Lower leg skin (tissue), 4 donors: ENCODE measurements around the gene DKKL1. TPM values are rescaled to one million over a fixed set of nuclear protein-coding genes. Genes with fewer than 3 reads are reported as not detected.
A peak's percentile ranks its signal among the peaks of the same experiment; 100 is the strongest.

ENCODE experiments used
- DNase-seq, 2 donors: peaks; one replicate each; pipeline ENCODE4 v3.0.0-alpha.2; 2019; ENCODE audit warnings: low spot score in 2 of 2
- H3K4me3 ChIP-seq: fragments of 200-600 bp; sonication (generic); 2 replicates; pipeline ENCODE4 v1.5.1; 2017; ENCODE audit warnings: mild to moderate bottlenecking, low read depth; ENCODE audit not compliant: poor library complexity, severe bottlenecking
- CTCF ChIP-seq, 3 donors: fragments of 450-650 bp; IDR thresholded peaks; one replicate each; pipeline ENCODE4 v1.5.1; 2016; ENCODE audit warnings: antibody characterized with exemption in 3 of 3, mild to moderate bottlenecking in 3 of 3, moderate library complexity in 2 of 3
- POLR2A ChIP-seq, 2 donors: fragments of 450-650 bp; IDR thresholded peaks; one replicate each; pipeline ENCODE4 v1.6.1; 2016 to 2017; ENCODE audit warnings: antibody characterized with exemption in 2 of 2, mild to moderate bottlenecking in 1 of 2, moderate library complexity in 1 of 2
- WGBS, 2 donors: methylation state at CpG; one replicate each; pipeline ENCODE4 v1.1.5; 2018; 5-methylcytosine and 5-hydroxymethylcytosine counted together
- intact Hi-C: fragments of 100-400 bp; cut with DNase I; formaldehyde crosslinking; loops from one replicate; pipeline ENCODE4 v1.15.0; 2023; ENCODE audit warnings: low total_unique reads
- total RNA-seq, 4 donors: library from RNA; depleted of rRNA; stranded (reverse); fragments of >200 nt; gene quantifications; one replicate each; pipeline ENCODE4 v1.1.0, GENCODE V29; 2016

Gene DKKL1
- total RNA-seq, 4 donors from 2014 or later: 3.0 TPM; not detected in 3

- TF ChIP-seq POLR2A (IDR thresholded peaks at IDR 0.05) (no peak), CTCF (IDR thresholded peaks at IDR 0.05) (no peak)
- WGBS, 2 donors: 73 to 82% methylated on average over 2 of the region's 2 CpGs
- intact Hi-C loops: no loop called here
- DNase-seq: no peak
- no peak overlapping the region for H3K4me3 ChIP-seq
Observed at GRCh38 chr19:49420227-49420626, 56.5 kb downstream of the DKKL1 start.

- DNase-seq: peak in 1 of 2 donors; percentile 34
- WGBS, 2 donors: 6 to 9% methylated on average over 48 of the region's 48 CpGs
- no peak overlapping the region for H3K4me3 ChIP-seq
- intact Hi-C loops: no loop called here
- TF ChIP-seq POLR2A (IDR thresholded peaks at IDR 0.05): no peak
- TF ChIP-seq CTCF (IDR thresholded peaks at IDR 0.05): no peak
Observed at GRCh38 chr19:49421039-49421877, 57.6 kb downstream of the DKKL1 start.

GRCh38 chr19:49421878-49422202 is 58.2 kb downstream of the DKKL1 start:
- H3K4me3 ChIP-seq: no peak overlapping the region
- 18 to 24% methylated on average over 3 of the region's 3 CpGs for WGBS, 2 donors
- intact Hi-C loops: no loop called here
- TF ChIP-seq POLR2A (IDR thresholded peaks at IDR 0.05): no peak
- no peak for TF ChIP-seq CTCF (IDR thresholded peaks at IDR 0.05)
- no peak for DNase-seq

- DNase-seq: no peak
- TF ChIP-seq CTCF (IDR thresholded peaks at IDR 0.05): no peak
- TF ChIP-seq POLR2A (IDR thresholded peaks at IDR 0.05): no peak
- intact Hi-C loops: no loop called here
- 2% methylated on average over 34 to 58 of the region's 58 CpGs for WGBS, 2 donors
- H3K4me3 ChIP-seq: no peak overlapping the region
Observed at GRCh38 chr19:49422407-49423070, 58.9 kb downstream of the DKKL1 start.

- no peak within 1 kb of the TSS for H3K4me3 ChIP-seq
- DNase-seq: no peak
- 8 to 10% methylated on average over 36 to 42 of the region's 42 CpGs for WGBS, 2 donors
- intact Hi-C loops: no loop called here
- TF ChIP-seq POLR2A (IDR thresholded peaks at IDR 0.05): no peak
- TF ChIP-seq CTCF (IDR thresholded peaks at IDR 0.05): no peak
Observed at GRCh38 chr19:49423071-49423984, 59.7 kb downstream of the DKKL1 start, which contains the start of gene PTH2. Gene PTH2, minus strand, starts transcription at chr19:49423441. Its CDS starts 102 bp downstream, at chr19:49423339.
